Esophagus squamous epithelium (tissue), 5 donors: ENCODE results near the gene EWSR1. TPM values are rescaled to one million over a fixed set of nuclear protein-coding genes. Genes with fewer than 3 reads are reported as not detected.

Source experiments
- DNase-seq: peaks from one replicate; lab custom pipeline; 2025; lab: John Stamatoyannopoulos, UW
- H3K27ac ChIP-seq, 4 donors: fragments of 200-600 bp; sonication (generic); one replicate each; pipeline ENCODE4 v1.5.1; 2016 to 2019; ENCODE audit warnings: mild to moderate bottlenecking in 1 of 4
- H3K27me3 ChIP-seq, 4 donors: fragments of 200-600 bp; sonication (generic); 1 replicate in 3 of 4; 2 replicates in 1 of 4; pipeline versions ENCODE4 v1.5.1 to v1.6.0; 2017 to 2021; ENCODE audit warnings: antibody characterized with exemption in 1 of 4
- H3K36me3 ChIP-seq, 3 donors: fragments of 200-600 bp; sonication (generic); one replicate each; pipeline ENCODE4 v1.5.1; 2016 to 2019
- H3K4me1 ChIP-seq, 3 donors: fragments of 200-600 bp; sonication (generic); one replicate each; pipeline ENCODE4 v1.5.1; 2017 to 2019
- H3K4me3 ChIP-seq, 4 donors: fragments of 200-600 bp; sonication (generic); 1 replicate in 3 of 4; 2 replicates in 1 of 4; pipeline ENCODE4 v1.5.1; 2016 to 2019; ENCODE audit warnings: mild to moderate bottlenecking in 2 of 4, moderate library complexity in 1 of 4
- H3K9me3 ChIP-seq, 3 donors: fragments of 200-600 bp; sonication (generic); one replicate each; pipeline ENCODE4 v1.5.1; 2016 to 2019
- CTCF ChIP-seq, 6 experiments: fragments of 450-650 bp in 4 of 6; fragments of 200-600 bp in 2 of 6; sonication (generic) in 2 of 6; IDR thresholded peaks; one replicate each; pipeline ENCODE4 v1.5.1; 2016 to 2019; ENCODE audit warnings: antibody characterized with exemption in 6 of 6, mild to moderate bottlenecking in 4 of 6, moderate library complexity in 4 of 6
- POLR2A ChIP-seq, 4 donors: fragments of 450-650 bp; IDR thresholded peaks; one replicate each; pipeline ENCODE4 v1.6.1; 2017; ENCODE audit warnings: antibody characterized with exemption in 4 of 4, mild to moderate bottlenecking in 4 of 4, moderate library complexity in 3 of 4
- WGBS, 2 donors: methylation state at CpG; one replicate each; pipeline ENCODE4 v1.1.5; 2018; 5-methylcytosine and 5-hydroxymethylcytosine counted together
- intact Hi-C: fragments of 100-400 bp; cut with DNase I; formaldehyde crosslinking; loops from one replicate; pipeline ENCODE4 v1.15.0; 2022
- total RNA-seq, 4 donors: library from RNA; depleted of rRNA; stranded (reverse); fragments of >200 nt; gene quantifications; one replicate each; pipeline ENCODE4 v1.1.0, GENCODE V29; 2016
- donor health status: DM: yes; HTN: yes; CAD: no.

Gene EWSR1
- total RNA-seq, 4 donors from 2014 or later, result 124 to 217 (median 174) TPM

DNA sequence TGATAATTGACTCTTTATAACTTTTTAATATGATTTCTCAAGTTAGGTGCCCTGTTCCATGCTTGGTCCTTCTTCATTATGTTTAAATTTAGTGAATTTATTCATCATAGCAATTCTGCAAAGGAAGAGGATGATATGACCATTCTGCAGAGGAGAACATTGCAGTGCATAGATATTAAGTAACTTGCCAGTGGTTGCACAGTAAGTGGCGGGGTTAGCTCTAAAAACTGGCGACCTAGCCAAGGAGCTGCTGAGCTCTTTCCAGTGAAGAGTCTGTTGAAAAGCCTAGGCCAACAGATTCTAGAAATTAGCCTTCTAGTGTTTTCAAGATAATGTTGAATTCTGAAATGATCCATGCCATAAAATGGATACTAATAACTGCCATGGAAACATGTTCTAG, 4.6 kb downstream of the EWSR1 start:
- TF ChIP-seq CTCF (IDR thresholded peaks at IDR 0.05), result no peak
- TF ChIP-seq POLR2A (IDR thresholded peaks at IDR 0.05), result no peak
- Histone ChIP-seq H3K36me3 (peaks cover 11 to 63% (median 23%) of the 10 kb centered on the region in 3 donors), H3K27me3 (no peaks in the 10 kb centered on the region), H3K4me3 (no peak overlapping the region), H3K27ac (no peak overlapping the region), H3K9me3 (no peaks in the 10 kb centered on the region), H3K4me1 (peaks cover 0 to 87% (median 34%) of the 10 kb centered on the region in 3 donors)
- DNase-seq, result no peak
- WGBS, 2 donors, result 65 to 69% methylated on average over 2 of the region's 2 CpGs
- intact Hi-C loops, result no loop called here

GRCh38 chr22:29275167-29275566, 7.1 kb downstream of the EWSR1 start:
- no peak for TF ChIP-seq POLR2A (IDR thresholded peaks at IDR 0.05)
- TF ChIP-seq CTCF (IDR thresholded peaks at IDR 0.05), result no peak
- Histone ChIP-seq H3K27ac (no peak overlapping the region), H3K4me1 (peaks cover 0 to 72% (median 33%) of the 10 kb centered on the region in 3 donors), H3K9me3 (no peaks in the 10 kb centered on the region), H3K27me3 (no peaks in the 10 kb centered on the region), H3K4me3 (no peak overlapping the region), H3K36me3 (peaks cover 29 to 88% (median 44%) of the 10 kb centered on the region in 3 donors)
- intact Hi-C loops, result no loop called here
- no peak for DNase-seq
- 66 to 72% methylated on average over 3 of the region's 3 CpGs for WGBS, 2 donors

GRCh38 chr22:29275819-29276565, 7.9 kb downstream of the EWSR1 start:
- TF ChIP-seq CTCF (IDR thresholded peaks at IDR 0.05) (no peak), POLR2A (IDR thresholded peaks at IDR 0.05) (no peak)
- 67 to 75% methylated on average over 3 of the region's 3 CpGs for WGBS, 2 donors
- Histone ChIP-seq H3K36me3 (peaks cover 31 to 97% (median 44%) of the 10 kb centered on the region in 3 donors), H3K27me3 (no peaks in the 10 kb centered on the region), H3K9me3 (no peaks in the 10 kb centered on the region), H3K27ac (no peak overlapping the region), H3K4me1 (peaks cover 0 to 63% (median 26%) of the 10 kb centered on the region in 3 donors), H3K4me3 (no peak overlapping the region)
- no peak for DNase-seq
- intact Hi-C loops, result no loop called here

DNA sequence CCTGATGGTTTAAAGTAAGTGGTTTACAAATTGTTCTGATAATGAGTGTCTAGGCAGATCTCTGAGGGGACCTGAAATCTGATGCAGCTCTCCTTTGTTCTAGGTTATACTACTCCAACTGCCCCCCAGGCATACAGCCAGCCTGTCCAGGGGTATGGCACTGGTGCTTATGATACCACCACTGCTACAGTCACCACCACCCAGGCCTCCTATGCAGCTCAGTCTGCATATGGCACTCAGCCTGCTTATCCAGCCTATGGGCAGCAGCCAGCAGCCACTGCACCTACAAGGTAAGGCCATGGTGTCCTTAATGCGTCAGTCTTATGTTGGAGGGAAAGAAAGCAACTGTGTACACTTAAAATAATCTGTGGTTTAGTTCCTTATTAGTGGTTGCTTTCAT, 9.9 kb downstream of the EWSR1 start:
- Histone ChIP-seq H3K27me3 (no peaks in the 10 kb centered on the region), H3K27ac (no peak overlapping the region), H3K4me1 (peaks cover 0 to 44% (median 12%) of the 10 kb centered on the region in 3 donors), H3K36me3 (peaks cover 40 to 100% (median 59%) of the 10 kb centered on the region in 3 donors), H3K4me3 (no peak overlapping the region), H3K9me3 (no peaks in the 10 kb centered on the region)
- DNase-seq, result no peak
- WGBS, 2 donors, result 83 to 88% methylated on average over 1 of the region's 1 CpG
- intact Hi-C loops, result no loop called here
- no peak for TF ChIP-seq POLR2A (IDR thresholded peaks at IDR 0.05)
- no peak for TF ChIP-seq CTCF (IDR thresholded peaks at IDR 0.05)

DNA sequence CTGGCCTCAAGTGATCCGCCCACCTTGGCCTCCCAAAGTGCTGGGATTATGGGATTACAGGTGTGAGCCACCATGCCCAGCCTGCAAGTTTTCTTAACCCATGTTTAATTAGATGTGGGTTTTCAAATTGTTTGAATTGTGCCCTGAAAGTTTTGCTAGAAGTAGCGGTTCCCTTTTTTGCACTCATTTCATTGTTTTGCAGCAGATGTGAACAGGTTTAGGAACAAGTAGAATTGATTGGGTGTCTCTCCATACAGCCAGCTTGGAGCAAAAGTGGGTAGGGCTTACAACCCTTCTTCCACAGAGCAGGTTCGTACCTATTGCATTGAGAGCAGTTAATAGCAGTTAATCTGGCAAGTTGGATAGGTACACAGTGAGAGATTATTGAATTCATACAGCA, 16.1 kb downstream of the EWSR1 start:
- intact Hi-C loops, result no loop called here
- Histone ChIP-seq H3K27me3 (no peaks in the 10 kb centered on the region), H3K4me3 (no peak overlapping the region), H3K36me3 (peaks cover 65 to 100% (median 73%) of the 10 kb centered on the region in 3 donors), H3K4me1 (no peaks in the 10 kb centered on the region), H3K9me3 (no peaks in the 10 kb centered on the region), H3K27ac (no peak overlapping the region)
- TF ChIP-seq CTCF (IDR thresholded peaks at IDR 0.05) (no peak), POLR2A (IDR thresholded peaks at IDR 0.05) (no peak)
- 70 to 80% methylated on average over 2 of the region's 3 CpGs for WGBS, 2 donors
- DNase-seq, result no peak
